ENCODE results near the gene TRPM2. TPM values are rescaled to one million over a fixed set of nuclear protein-coding genes. Genes with fewer than 3 reads are reported as not detected.

The TRPM2 gene
- total RNA-seq, 4 donors from 2014 or later, result 3.9 to 9.3 (median 6.6) TPM

- ATAC-seq (ENCODE audit: low FRiP score) (no peak), DNase-seq (ENCODE audit: low spot score) (no peak)
- no peak for TF ChIP-seq CTCF (IDR thresholded peaks at IDR 0.05)
These were observed 23.9 kb downstream of the TRPM2 start for GRCh38 chr21:44377201-44377921.

- no peak for TF ChIP-seq CTCF (IDR thresholded peaks at IDR 0.05)
- no peak for DNase-seq (ENCODE audit: low spot score)
- ATAC-seq (ENCODE audit: low FRiP score), result no peak
These were observed 24.7 kb downstream of the TRPM2 start for GRCh38 chr21:44377922-44378645.

GRCh38 chr21:44378646-44379514 lies 25.5 kb downstream of the TRPM2 start:
- ATAC-seq (ENCODE audit: low FRiP score), result no peak
- DNase-seq (ENCODE audit: low spot score), result no peak
- no peak for TF ChIP-seq CTCF (IDR thresholded peaks at IDR 0.05)

GRCh38 chr21:44379515-44379848 lies 26.1 kb downstream of the TRPM2 start:
- no peak for DNase-seq (ENCODE audit: low spot score)
- ATAC-seq (ENCODE audit: low FRiP score), result no peak
- TF ChIP-seq CTCF (IDR thresholded peaks at IDR 0.05), result no peak

GRCh38 chr21:44379991-44380865 lies 26.8 kb downstream of the TRPM2 start:
- ATAC-seq (ENCODE audit: low FRiP score) (no peak), DNase-seq (ENCODE audit: low spot score) (no peak)
- TF ChIP-seq CTCF (IDR thresholded peaks at IDR 0.05), result no peak

GRCh38 chr21:44380876-44381275 lies 27.5 kb downstream of the TRPM2 start:
- TF ChIP-seq CTCF (IDR thresholded peaks at IDR 0.05), result no peak
- DNase-seq (ENCODE audit: low spot score) (no peak), ATAC-seq (ENCODE audit: low FRiP score) (no peak)
